GM12872 (cell line): ENCODE data around the gene MAPK8IP1.

Experiments used
- CTCF ChIP-seq: IDR thresholded peaks from 3 replicates; pipeline ENCODE4 v1.5.1; 2011; ENCODE audit warnings: low read depth, mild to moderate bottlenecking, low read length, moderate library complexity; ENCODE audit not compliant: insufficient read depth

The MAPK8IP1 gene

DNA sequence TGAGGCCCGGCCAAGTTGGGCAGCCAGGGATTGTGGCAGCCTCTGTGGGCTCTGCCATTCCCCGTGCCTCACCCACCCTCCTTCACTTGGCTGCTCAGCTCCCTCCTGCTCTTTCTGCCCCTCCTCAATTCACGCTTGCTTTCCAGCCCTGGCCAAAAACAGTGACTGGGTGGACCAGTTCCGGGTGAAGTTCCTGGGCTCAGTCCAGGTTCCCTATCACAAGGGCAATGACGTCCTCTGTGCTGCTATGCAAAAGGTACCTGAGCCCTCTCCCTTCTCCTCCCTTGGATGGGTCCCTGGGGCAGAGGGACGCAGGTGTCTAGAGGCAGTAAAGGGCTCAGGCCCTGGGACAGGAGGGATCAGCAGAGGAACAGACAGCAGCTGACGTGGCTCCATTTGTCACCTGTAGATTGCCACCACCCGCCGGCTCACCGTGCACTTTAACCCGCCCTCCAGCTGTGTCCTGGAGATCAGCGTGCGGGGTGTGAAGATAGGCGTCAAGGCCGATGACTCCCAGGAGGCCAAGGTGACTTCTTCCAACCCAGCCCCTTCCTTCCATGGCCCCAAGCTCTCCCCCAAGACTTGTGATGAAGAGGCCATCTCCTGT lies 19.0 kb downstream of the MAPK8IP1 start:
- TF ChIP-seq CTCF: no peak

DNA sequence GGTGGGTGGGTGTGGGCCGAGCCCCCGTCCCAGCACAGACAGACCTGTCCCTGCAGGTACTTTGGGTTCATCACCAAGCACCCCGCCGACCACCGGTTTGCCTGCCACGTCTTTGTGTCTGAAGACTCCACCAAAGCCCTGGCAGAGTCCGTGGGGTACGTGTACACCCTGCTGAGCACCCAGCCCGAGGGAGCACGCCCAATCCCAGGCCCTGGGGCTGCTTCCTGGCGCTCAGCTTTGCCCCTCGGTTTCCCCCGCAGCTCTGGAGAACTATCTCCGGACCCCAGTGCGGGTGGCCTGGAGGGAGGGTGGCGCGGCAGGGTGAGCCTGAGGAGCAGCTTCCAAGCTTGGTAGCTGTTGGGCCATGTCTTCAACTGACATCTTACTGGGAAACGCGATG lies 19.6 kb downstream of the MAPK8IP1 start:
- TF ChIP-seq CTCF: no peak

DNA sequence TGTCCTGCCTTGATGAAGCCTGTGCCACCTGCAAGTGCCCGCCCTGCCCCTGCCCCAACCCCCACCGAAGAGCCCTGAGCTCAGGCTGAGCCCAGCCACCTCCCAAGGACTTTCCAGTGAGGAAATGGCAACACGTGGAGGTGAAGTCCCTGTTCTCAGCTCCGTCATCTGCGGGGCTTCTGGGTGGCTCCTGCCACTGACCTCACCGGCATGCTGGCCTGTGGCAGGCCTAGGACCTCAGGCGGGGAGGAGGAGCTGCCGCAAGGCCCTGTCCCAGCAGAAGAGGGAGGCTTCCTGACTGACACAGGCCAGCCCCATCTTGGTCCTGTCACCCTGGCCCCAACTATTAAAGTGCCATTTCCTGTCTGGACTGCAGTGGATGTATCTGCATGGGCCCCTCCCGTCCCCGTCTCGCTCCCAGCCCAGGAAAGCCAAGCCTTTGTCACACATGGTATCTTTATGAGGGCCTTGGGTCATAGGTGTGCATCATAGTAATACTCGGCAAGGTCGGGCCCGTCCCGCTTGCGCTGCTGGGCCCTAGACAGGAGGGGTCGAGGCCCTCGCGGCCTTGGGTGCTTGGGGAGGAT lies 20.7 kb downstream of the MAPK8IP1 start:
- no peak for TF ChIP-seq CTCF

- TF ChIP-seq CTCF: no peak
These were observed 21.6 kb downstream of the MAPK8IP1 start, which contains the start of gene FREY1 for GRCh38 chr11:45906965-45907611. Gene FREY1, minus strand, starts transcription at chr11:45907271. Its CDS starts 26 bp downstream, at chr11:45907245.

- no peak for TF ChIP-seq CTCF
These were observed 22.5 kb downstream of the MAPK8IP1 start for GRCh38 chr11:45907911-45908370.

DNA sequence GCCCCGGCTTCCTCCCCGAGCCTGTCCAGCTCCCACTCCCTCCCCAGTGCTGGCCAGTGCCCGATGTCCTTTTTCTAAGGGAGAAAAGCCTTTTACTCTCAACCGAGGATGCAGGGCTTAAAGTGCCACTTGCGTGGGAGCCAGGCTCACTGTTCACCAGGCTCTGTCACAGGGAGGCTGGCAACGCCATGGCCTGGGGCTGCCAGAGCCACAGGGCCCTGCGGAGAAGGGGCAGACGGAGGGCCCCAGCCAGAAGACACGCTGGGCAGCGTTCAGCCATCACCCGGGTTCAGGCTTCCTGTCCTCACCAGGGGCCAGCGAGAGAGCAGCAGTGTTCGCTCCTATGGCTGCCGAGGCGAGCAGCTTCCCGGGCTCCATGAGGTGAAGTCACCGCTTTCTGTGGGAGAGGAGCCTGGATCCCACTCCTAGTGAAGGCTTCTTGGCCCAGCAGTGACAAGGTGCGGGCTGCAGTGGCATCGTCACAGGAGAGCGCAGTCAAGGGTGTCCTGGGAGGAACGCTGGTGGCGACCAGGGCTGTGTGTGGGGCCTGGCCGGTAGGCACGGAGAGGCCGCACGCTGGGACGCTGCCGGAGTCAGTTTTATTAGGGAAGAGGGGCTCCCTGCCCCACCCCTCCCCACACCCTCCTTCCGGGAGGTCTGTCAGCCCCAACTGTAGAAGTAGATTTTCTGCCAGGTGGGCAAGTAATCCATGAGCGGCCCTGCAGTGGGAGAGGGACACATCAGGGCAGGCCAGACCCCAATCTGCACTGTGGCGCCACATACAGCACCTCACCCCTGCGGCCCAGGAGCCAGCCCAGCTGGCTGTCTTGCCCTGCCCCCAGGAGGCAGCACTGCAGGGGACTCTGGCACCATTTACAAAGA lies 24.4 kb downstream of the MAPK8IP1 start:
- no peak for TF ChIP-seq CTCF

- TF ChIP-seq CTCF: no peak
These were observed 25.2 kb downstream of the MAPK8IP1 start for GRCh38 chr11:45910623-45911022.
